K562 (cell line): ENCODE measurements around the gene SRCIN1. TPM values are rescaled to one million over a fixed set of nuclear protein-coding genes. Genes with fewer than 3 reads are reported as not detected.

Experiments used
- BCL6 ChIP-seq: fragments of 250-450 bp; sonication (Bioruptor Pico); IDR thresholded peaks from 2 replicates; pipeline ENCODE4 v1.4.0; 2020
- CC2D1A ChIP-seq: fragments of 450-650 bp; IDR thresholded peaks from 2 replicates; pipeline ENCODE4 v1.6.1; 2017; ENCODE audit warnings: mild to moderate bottlenecking
- DDX20 ChIP-seq: fragments of 450-650 bp; IDR thresholded peaks from 2 replicates; pipeline ENCODE4 v1.6.1; 2016; ENCODE audit warnings: missing genetic modification characterization, low read depth, mild to moderate bottlenecking, missing compliant biosample characterization, moderate library complexity
- EGR1 ChIP-seq: fragments of 450-650 bp; conservative IDR thresholded peaks from 2 replicates; pipeline ENCODE4 v1.6.1; 2017; ENCODE audit warnings: mild to moderate bottlenecking
- FOXK1 ChIP-seq: sonication (generic); formaldehyde crosslinking; IDR thresholded peaks from 2 replicates; pipeline ENCODE4 v1.8.0; 2022; ENCODE audit warnings: missing genetic modification reagents, mild to moderate bottlenecking, borderline replicate concordance
- GABPB2 ChIP-seq: fragments of 250-450 bp; sonication (Bioruptor Pico); conservative IDR thresholded peaks from 2 replicates; pipeline ENCODE4 v1.5.1; 2021; ENCODE audit warnings: mild to moderate bottlenecking
- HCFC1 ChIP-seq: IDR thresholded peaks from 2 replicates; pipeline ENCODE4 v1.6.1; 2012; ENCODE audit warnings: low read depth, low read length, improper control_type of control experiment
- MIER1 ChIP-seq: fragments of 450-650 bp; IDR thresholded peaks from 2 replicates; pipeline ENCODE4 v1.6.1; 2016; ENCODE audit warnings: antibody characterized with exemption, mild to moderate bottlenecking, low read depth
- NFYB ChIP-seq: IDR thresholded peaks from 2 replicates; pipeline ENCODE4 v1.6.1; 2011; ENCODE audit warnings: mild to moderate bottlenecking, moderate library complexity; ENCODE audit not compliant: insufficient read length; ENCODE audit errors: extremely low read depth
- PHF21A ChIP-seq: fragments of 450-650 bp; IDR thresholded peaks from 2 replicates; pipeline ENCODE4 v1.6.1; 2017; ENCODE audit warnings: low read depth, borderline replicate concordance
- POLR2G ChIP-seq: fragments of 200-400 bp; formaldehyde crosslinking; IDR thresholded peaks from 2 replicates; pipeline ENCODE4 v1.6.1; 2017; ENCODE audit warnings: low read depth, mild to moderate bottlenecking, antibody characterized with exemption, low read length, moderate library complexity
- PPARD ChIP-seq: fragments of 250-450 bp; sonication (Bioruptor Pico); IDR thresholded peaks from 2 replicates; pipeline ENCODE4 v1.8.0; 2022; ENCODE audit warnings: inconsistent platforms, mild to moderate bottlenecking, moderate library complexity
- PURB ChIP-seq: sonication (generic); formaldehyde crosslinking; IDR thresholded peaks from 2 replicates; pipeline ENCODE4 v1.9.0; 2021; ENCODE audit warnings: low read depth, mild to moderate bottlenecking, missing genetic modification reagents
- ZBED1 ChIP-seq: IDR thresholded peaks from 2 replicates; pipeline ENCODE4 v1.6.1; 2014
- ZNF431 ChIP-seq: sonication (generic); formaldehyde crosslinking; IDR thresholded peaks from 2 replicates; pipeline ENCODE4 v1.8.0; 2022; ENCODE audit warnings: mild to moderate bottlenecking, missing genetic modification reagents
- ZNF586 ChIP-seq: fragments of 450-650 bp; formaldehyde crosslinking; conservative IDR thresholded peaks from 2 replicates; pipeline ENCODE4 v1.4.0; 2020; ENCODE audit warnings: mild to moderate bottlenecking, moderate library complexity
- polyA plus RNA-seq, 8 experiments: library from polyadenylated mRNA; depleted of rRNA in 4 of 8; stranded (reverse) in 5 of 8; unstranded in 3 of 8; fragments of >200 nt; fragmentation: Nextera tagmentation in 2 of 8; fragmentation: Illumina TruSeq in 1 of 8; extraction: Ambion mirVana in 2 of 8; extraction: Trizol in 1 of 8; gene quantifications; 2 replicates each; pipeline versions ENCODE4 v1.2.1 to v1.2.3, GENCODE V29; 2011 to 2014; ENCODE audit warnings: inconsistent platforms in 1 of 8, missing spikeins in 1 of 8
- total RNA-seq, 7 experiments: library from RNA; depleted of rRNA in 6 of 7; stranded (reverse); fragments of >200 nt in 6 of 7; fragmentation: Illumina TruSeq in 2 of 7; extraction: Trizol in 2 of 7; gene quantifications; 2 replicates each; pipeline versions ENCODE4 v1.2.1 to v1.2.3, GENCODE V29; 2011 to 2021; ENCODE audit warnings: low replicate concordance in 1 of 7
- TF ChIP-seq, protein P1 (sequence below): fragments of 450-650 bp; IDR thresholded peaks from 2 replicates; pipeline ENCODE4 v1.6.1; 2016
- TF ChIP-seq, protein P2 (sequence below): fragments of 450-650 bp; IDR thresholded peaks from 2 replicates; pipeline ENCODE4 v1.6.1; 2016; ENCODE audit warnings: low read depth, mild to moderate bottlenecking, moderate library complexity
- TF ChIP-seq, protein P3 (sequence below): fragments of 450-650 bp; formaldehyde crosslinking; IDR thresholded peaks from 2 replicates; pipeline ENCODE4 v1.4.0; 2020; ENCODE audit warnings: mild to moderate bottlenecking
- TF ChIP-seq, protein P4 (sequence below): fragments of 450-650 bp; IDR thresholded peaks from 2 replicates; pipeline ENCODE4 v1.6.1; 2016; ENCODE audit warnings: low read depth

The SRCIN1 gene
- total and polyA plus RNA-seq, 9 of the 15 experiments (the other 6 are each of a cell fraction or from before 2014, with no cell fraction given), result 0.09 to 0.33 (median 0.13) TPM; not detected in 6

- TF ChIP-seq, protein P1, sequence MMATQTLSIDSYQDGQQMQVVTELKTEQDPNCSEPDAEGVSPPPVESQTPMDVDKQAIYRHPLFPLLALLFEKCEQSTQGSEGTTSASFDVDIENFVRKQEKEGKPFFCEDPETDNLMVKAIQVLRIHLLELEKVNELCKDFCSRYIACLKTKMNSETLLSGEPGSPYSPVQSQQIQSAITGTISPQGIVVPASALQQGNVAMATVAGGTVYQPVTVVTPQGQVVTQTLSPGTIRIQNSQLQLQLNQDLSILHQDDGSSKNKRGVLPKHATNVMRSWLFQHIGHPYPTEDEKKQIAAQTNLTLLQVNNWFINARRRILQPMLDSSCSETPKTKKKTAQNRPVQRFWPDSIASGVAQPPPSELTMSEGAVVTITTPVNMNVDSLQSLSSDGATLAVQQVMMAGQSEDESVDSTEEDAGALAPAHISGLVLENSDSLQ, result peak; percentile 20; the same call in 1 of the 2 replicates
- TF ChIP-seq, protein P2, sequence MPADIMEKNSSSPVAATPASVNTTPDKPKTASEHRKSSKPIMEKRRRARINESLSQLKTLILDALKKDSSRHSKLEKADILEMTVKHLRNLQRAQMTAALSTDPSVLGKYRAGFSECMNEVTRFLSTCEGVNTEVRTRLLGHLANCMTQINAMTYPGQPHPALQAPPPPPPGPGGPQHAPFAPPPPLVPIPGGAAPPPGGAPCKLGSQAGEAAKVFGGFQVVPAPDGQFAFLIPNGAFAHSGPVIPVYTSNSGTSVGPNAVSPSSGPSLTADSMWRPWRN, result no peak
- TF ChIP-seq PURB (CRISPR knock-in tag) (no peak), PPARD (CRISPR knock-in tag) (no peak), GABPB2 (CRISPR knock-in tag) (no peak), PHF21A (no peak), CC2D1A (0 out of 2 replicates have a peak, but pooled peaks have one; percentile 25), HCFC1 (no peak), DDX20 (tag) (no peak), MIER1 (no peak), NFYB (peak; percentile 32), ZBED1 (no peak), EGR1 (0 out of 2 replicates have a peak, but pooled peaks have one; percentile 58), POLR2G (no peak), ZNF586 (no peak), ZNF431 (CRISPR knock-in tag) (no peak), BCL6 (no peak), FOXK1 (CRISPR knock-in tag) (no peak)
- TF ChIP-seq, protein P3, sequence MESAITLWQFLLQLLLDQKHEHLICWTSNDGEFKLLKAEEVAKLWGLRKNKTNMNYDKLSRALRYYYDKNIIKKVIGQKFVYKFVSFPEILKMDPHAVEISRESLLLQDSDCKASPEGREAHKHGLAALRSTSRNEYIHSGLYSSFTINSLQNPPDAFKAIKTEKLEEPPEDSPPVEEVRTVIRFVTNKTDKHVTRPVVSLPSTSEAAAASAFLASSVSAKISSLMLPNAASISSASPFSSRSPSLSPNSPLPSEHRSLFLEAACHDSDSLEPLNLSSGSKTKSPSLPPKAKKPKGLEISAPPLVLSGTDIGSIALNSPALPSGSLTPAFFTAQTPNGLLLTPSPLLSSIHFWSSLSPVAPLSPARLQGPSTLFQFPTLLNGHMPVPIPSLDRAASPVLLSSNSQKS, result no peak
- TF ChIP-seq, protein P4, sequence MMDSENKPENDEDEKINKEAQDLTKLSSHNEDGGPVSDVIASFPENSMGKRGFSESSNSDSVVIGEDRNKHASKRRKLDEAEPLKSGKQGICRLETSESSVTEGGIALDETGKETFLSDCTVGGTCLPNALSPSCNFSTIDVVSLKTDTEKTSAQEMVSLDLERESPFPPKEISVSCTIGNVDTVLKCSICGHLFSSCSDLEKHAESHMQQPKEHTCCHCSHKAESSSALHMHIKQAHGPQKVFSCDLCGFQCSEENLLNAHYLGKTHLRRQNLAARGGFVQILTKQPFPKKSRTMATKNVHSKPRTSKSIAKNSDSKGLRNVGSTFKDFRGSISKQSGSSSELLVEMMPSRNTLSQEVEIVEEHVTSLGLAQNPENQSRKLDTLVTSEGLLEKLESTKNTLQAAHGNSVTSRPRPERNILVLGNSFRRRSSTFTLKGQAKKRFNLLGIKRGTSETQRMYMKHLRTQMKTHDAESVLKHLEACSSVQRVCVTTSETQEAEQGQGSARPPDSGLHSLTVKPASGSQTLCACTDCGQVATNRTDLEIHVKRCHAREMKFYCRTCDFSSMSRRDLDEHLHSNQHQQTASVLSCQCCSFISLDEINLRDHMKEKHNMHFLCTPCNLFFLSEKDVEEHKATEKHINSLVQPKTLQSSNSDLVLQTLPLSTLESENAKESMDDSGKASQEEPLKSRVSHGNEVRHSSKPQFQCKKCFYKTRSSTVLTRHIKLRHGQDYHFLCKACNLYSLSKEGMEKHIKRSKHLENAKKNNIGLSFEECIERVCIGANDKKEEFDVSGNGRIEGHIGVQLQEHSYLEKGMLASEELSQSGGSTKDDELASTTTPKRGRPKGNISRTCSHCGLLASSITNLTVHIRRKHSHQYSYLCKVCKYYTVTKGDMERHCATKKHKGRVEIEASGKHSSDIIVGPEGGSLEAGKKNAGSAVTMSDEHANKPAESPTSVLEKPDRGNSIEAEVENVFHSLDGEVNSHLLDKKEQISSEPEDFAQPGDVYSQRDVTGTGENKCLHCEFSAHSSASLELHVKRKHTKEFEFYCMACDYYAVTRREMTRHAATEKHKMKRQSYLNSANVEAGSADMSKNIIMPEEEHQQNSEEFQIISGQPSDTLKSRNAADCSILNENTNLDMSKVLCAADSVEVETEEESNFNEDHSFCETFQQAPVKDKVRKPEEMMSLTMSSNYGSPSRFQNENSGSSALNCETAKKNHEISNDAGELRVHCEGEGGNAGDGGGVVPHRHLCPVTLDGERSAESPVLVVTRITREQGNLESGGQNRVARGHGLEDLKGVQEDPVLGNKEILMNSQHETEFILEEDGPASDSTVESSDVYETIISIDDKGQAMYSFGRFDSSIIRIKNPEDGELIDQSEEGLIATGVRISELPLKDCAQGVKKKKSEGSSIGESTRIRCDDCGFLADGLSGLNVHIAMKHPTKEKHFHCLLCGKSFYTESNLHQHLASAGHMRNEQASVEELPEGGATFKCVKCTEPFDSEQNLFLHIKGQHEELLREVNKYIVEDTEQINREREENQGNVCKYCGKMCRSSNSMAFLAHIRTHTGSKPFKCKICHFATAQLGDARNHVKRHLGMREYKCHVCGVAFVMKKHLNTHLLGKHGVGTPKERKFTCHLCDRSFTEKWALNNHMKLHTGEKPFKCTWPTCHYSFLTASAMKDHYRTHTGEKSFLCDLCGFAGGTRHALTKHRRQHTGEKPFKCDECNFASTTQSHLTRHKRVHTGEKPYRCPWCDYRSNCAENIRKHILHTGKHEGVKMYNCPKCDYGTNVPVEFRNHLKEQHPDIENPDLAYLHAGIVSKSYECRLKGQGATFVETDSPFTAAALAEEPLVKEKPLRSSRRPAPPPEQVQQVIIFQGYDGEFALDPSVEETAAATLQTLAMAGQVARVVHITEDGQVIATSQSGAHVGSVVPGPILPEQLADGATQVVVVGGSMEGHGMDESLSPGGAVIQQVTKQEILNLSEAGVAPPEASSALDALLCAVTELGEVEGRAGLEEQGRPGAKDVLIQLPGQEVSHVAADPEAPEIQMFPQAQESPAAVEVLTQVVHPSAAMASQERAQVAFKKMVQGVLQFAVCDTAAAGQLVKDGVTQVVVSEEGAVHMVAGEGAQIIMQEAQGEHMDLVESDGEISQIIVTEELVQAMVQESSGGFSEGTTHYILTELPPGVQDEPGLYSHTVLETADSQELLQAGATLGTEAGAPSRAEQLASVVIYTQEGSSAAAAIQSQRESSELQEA, result no peak
Measured at GRCh38 chr17:38628441-38628840, 22.7 kb upstream of the SRCIN1 start (continued).
